ENCODE measurements around the gene FNBP1. TPM values are rescaled to one million over a fixed set of nuclear protein-coding genes. Genes with fewer than 3 reads are reported as not detected.

Gene FNBP1
- total RNA-seq, 2 experiments from 2014 or later, result 266 to 268 TPM

DNA sequence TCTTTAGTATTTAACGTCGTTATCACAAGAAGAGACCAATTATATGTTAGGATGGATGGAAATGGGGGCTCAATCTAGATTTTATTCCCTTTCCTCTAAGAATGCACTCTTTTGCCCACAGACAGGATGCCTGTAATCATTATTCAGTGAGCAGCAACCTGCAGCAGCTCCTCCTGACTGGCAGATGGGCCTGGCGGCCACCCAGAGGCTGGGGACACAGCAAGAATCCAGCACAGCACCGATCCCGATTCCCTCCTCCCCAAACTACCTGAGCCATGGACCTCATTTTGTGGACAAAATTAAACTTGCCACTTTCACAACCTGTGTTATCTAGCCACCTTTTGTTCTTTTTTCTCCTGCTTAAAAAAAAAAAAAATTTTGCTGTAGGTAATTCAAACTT is 106.8 kb downstream of the FNBP1 start:
- POLR2A ChIA-PET, result interaction anchor here (0.7 to 1.3 kb wide), 2 partner anchors 51 to 73 kb away, joined by 3 read pairs; no protein-coding TSS in a partner anchor
- peaks cover 72% of the 10 kb centered on the region for H3K36me3 Mint-ChIP-seq (ENCODE audit: low read depth)
- DNase-seq (no peak), ATAC-seq (no peak)
- H3K4me1 Mint-ChIP-seq (ENCODE audit: low read depth), result peaks cover 74% of the 10 kb centered on the region
- H3K27ac Mint-ChIP-seq, result peak overlapping the region; percentile 87
- no peaks in the 10 kb centered on the region for H3K27me3 Mint-ChIP-seq
- CTCF ChIA-PET, result no interaction called here
- TF ChIP-seq, protein P1, sequence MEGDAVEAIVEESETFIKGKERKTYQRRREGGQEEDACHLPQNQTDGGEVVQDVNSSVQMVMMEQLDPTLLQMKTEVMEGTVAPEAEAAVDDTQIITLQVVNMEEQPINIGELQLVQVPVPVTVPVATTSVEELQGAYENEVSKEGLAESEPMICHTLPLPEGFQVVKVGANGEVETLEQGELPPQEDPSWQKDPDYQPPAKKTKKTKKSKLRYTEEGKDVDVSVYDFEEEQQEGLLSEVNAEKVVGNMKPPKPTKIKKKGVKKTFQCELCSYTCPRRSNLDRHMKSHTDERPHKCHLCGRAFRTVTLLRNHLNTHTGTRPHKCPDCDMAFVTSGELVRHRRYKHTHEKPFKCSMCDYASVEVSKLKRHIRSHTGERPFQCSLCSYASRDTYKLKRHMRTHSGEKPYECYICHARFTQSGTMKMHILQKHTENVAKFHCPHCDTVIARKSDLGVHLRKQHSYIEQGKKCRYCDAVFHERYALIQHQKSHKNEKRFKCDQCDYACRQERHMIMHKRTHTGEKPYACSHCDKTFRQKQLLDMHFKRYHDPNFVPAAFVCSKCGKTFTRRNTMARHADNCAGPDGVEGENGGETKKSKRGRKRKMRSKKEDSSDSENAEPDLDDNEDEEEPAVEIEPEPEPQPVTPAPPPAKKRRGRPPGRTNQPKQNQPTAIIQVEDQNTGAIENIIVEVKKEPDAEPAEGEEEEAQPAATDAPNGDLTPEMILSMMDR (IDR thresholded peaks at IDR 0.05), result no peak
- no peaks in the 10 kb centered on the region for H3K9me3 Mint-ChIP-seq
- intact Hi-C loops (cut with micrococcal nuclease), result no loop called here
- H3K4me3 Mint-ChIP-seq, result no peak overlapping the region

DNA sequence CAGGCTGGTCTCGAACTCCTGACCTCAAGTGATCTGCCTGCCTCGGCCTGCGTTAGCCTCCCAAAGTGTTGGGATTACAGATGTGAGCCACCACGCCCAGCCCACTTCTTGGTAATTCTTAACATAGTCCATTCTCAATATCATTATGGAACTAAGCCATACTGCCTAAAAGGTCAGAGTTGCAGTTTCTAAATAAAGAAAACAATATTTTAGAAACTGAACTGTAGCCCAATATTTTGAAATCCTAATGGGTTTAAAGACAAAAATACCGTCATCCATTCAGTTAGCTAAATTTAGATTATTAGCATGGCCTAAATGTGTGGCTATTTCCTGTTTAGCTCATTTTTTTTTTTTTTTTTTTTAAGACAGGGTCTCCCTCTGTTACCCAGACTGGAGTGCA is 108.2 kb downstream of the FNBP1 start:
- Mint-ChIP-seq H3K4me1 (ENCODE audit: low read depth) (peaks cover 75% of the 10 kb centered on the region), H3K4me3 (peak overlapping the region; percentile 39), H3K9me3 (no peaks in the 10 kb centered on the region), H3K27me3 (no peaks in the 10 kb centered on the region), H3K36me3 (ENCODE audit: low read depth) (peaks cover 73% of the 10 kb centered on the region), H3K27ac (peak overlapping the region; percentile 87)
- POLR2A ChIA-PET, result interaction anchor here (1.0 to 3.7 kb wide), 2 partner anchors 10 to 22 kb away, joined by 3 to 23 read pairs; no protein-coding TSS in a partner anchor
- TF ChIP-seq, protein P1 (IDR thresholded peaks at IDR 0.05), result no peak
- ATAC-seq, result peak; percentile 22
- intact Hi-C loops (cut with micrococcal nuclease), result no loop called here
- CTCF ChIA-PET, result no interaction called here
- no peak for DNase-seq

DNA sequence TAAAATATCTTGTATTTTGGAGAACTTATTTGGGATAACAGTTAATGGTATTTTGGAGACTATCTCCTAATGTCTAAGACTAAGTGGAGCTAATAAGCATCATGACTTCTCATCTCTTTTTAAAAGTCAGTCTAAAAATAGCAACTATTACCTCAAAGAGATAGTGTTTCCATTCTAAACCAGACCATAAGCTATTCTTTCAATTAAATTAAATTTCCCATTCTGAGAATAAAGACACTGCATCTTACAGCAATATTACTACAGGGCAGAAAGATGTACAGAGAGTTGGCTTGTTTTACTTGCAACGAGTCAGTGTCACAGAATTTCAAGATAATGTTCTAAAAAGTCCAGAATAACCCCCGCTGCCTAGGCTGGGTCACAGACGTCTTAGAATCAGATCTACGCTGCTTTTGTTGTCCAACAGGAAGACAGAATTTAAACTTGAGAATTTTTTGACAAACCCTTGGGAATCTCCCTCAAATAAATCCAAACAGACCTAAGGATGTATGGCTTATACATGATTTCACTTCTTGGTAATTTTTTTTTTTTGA is 108.9 kb downstream of the FNBP1 start:
- ATAC-seq (peak; percentile 40), DNase-seq (no peak)
- H3K36me3 Mint-ChIP-seq (ENCODE audit: low read depth), result peaks cover 72% of the 10 kb centered on the region
- intact Hi-C loops (cut with micrococcal nuclease), result no loop called here
- POLR2A ChIA-PET, result interaction anchor here (1.0 to 3.7 kb wide), 10 partner anchors 10 to 173 kb away, joined by 3 to 23 read pairs (median 7); no protein-coding TSS in a partner anchor
- H3K4me1 Mint-ChIP-seq (ENCODE audit: low read depth), result peaks cover 74% of the 10 kb centered on the region
- H3K4me3 Mint-ChIP-seq, result peak overlapping the region; percentile 55
- TF ChIP-seq, protein P1 (IDR thresholded peaks at IDR 0.05), result no peak
- no peaks in the 10 kb centered on the region for H3K9me3 Mint-ChIP-seq
- CTCF ChIA-PET, result interaction anchor here (1.0 to 2.0 kb wide), 6 partner anchors 8 to 173 kb away, joined by 3 to 10 read pairs (median 5); no protein-coding TSS in a partner anchor
- H3K27ac Mint-ChIP-seq, result peak overlapping the region; percentile 87
- no peaks in the 10 kb centered on the region for H3K27me3 Mint-ChIP-seq

DNA sequence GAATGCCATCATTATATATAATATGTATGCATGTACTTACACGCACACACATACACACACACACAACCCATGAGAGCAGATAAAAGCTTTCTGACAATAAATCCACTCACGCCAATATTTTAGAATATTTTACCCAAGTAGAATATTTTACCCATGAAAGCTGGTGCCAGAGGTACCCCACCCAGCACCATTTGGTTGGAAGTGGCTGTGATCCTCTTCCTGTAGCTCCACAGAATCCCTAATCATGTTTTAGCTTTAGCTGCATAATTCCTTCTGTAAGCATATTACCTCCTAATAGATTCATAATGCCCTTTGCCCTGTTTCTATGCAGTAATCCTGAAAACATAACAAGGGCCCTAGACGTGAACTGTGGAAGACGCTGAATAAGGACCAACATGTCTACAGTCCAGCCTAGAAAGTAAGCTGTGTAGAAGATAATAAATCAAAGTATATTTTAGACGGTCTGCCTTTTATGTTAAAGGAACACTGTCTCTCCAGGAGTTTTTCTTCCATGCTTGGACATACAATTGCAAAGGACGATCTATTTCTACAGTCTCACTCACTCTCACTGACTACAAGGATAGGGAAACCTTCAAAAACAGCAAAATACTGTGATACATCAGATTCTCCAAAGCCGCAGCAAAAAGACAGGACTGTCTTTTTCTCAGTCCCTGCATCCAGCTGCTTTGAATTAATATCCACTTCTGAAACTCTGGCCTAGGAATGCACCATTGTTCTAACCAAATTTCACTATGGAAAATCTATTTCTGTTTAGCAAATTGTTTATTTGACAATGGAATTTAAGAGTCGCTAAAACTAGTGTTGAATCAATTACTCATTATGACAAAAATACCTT is 109.6 kb downstream of the FNBP1 start:
- H3K9me3 Mint-ChIP-seq, result no peaks in the 10 kb centered on the region
- peak overlapping the region; percentile 55 for H3K4me3 Mint-ChIP-seq
- ChIA-PET CTCF (interaction anchor here (0.7 to 2.1 kb wide), 14 partner anchors 9 to 174 kb away, joined by 3 to 12 read pairs (median 4); no protein-coding TSS in a partner anchor), POLR2A (interaction anchor here (0.6 to 3.7 kb wide), 19 partner anchors 10 to 174 kb away, joined by 3 to 23 read pairs (median 5); partner anchors contain the start of gene FNBP1)
- TF ChIP-seq, protein P1 (IDR thresholded peaks at IDR 0.05), result no peak
- peaks cover 68% of the 10 kb centered on the region for H3K4me1 Mint-ChIP-seq (ENCODE audit: low read depth)
- peak overlapping the region; percentile 87 for H3K27ac Mint-ChIP-seq
- DNase-seq (no peak), ATAC-seq (no peak)
- H3K36me3 Mint-ChIP-seq (ENCODE audit: low read depth), result peaks cover 73% of the 10 kb centered on the region
- intact Hi-C loops (cut with micrococcal nuclease), result loop anchor here (2.0 kb wide), 1 partner anchor 43 kb away; no protein-coding TSS in a partner anchor
- no peaks in the 10 kb centered on the region for H3K27me3 Mint-ChIP-seq
